Measurements from ENCODE around the gene PCDHGB1. TPM values are rescaled to one million over a fixed set of nuclear protein-coding genes. Genes with fewer than 3 reads are reported as not detected.
"Not testable (repeated sequence)": the region's sequence is repeated elsewhere in the genome, so short reads cannot be mapped to it uniquely, and the experiment has no call there.

Gene PCDHGB1
- total RNA-seq, 1 donor from 2014 or later, result 1.6 TPM

DNA sequence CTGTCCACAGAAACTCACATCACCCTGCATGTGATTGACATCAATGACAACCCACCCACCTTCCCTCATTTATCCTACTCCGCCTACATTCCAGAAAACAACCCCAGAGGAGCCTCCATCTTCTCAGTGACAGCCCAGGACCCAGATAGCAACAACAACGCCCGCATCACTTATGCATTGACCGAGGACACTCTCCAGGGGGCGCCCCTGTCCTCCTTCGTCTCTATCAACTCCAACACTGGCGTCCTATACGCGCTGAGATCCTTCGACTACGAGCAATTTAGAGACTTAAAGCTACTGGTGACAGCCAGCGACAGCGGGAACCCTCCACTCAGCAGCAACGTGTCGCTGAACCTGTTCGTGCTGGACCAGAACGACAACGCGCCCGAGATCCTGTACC lies 4.6 kb upstream of the PCDHGB1 start:
- DNase-seq (ENCODE audit: low read depth in 2 of 2), result no peak

DNA sequence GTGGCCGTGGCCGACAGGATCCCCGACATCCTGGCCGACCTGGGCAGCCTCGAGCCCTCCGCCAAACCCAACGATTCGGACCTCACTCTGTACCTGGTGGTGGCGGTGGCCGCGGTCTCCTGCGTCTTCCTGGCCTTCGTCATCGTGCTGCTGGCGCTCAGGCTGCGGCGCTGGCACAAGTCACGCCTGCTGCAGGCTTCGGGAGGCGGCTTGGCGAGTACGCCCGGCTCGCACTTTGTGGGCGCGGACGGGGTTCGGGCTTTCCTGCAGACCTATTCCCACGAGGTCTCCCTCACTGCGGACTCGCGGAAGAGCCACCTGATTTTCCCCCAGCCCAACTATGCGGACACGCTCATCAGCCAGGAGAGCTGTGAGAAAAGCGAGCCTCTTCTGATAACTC lies 3.9 kb upstream of the PCDHGB1 start:
- not testable (repeated sequence) for DNase-seq (ENCODE audit: low read depth in 2 of 2)

DNA sequence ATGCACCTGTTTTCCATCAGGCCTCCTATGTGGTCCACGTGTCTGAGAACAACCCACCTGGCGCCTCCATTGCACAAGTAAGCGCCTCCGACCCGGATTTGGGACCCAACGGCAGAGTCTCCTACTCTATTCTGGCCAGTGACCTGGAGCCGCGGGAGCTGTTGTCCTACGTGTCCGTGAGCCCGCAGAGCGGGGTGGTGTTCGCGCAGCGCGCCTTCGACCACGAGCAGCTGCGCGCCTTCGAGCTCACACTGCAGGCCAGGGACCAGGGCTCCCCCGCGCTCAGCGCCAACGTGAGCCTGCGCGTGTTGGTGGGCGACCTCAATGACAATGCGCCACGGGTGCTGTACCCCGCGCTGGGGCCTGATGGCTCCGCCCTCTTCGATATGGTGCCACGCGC lies 1.7 kb downstream of the PCDHGB1 start:
- no peak for DNase-seq (ENCODE audit: low read depth in 2 of 2)

- peak; percentile 26 to 32 for DNase-seq (ENCODE audit: low read depth in 2 of 2)
Observed at GRCh38 chr5:141354900-141355469, 5.1 kb downstream of the PCDHGB1 start, which contains the start of gene PCDHGA4. TSS of gene PCDHGA4 (plus strand) at chr5:141355021. CDS start at chr5:141355108, 87 bp downstream.

DNA sequence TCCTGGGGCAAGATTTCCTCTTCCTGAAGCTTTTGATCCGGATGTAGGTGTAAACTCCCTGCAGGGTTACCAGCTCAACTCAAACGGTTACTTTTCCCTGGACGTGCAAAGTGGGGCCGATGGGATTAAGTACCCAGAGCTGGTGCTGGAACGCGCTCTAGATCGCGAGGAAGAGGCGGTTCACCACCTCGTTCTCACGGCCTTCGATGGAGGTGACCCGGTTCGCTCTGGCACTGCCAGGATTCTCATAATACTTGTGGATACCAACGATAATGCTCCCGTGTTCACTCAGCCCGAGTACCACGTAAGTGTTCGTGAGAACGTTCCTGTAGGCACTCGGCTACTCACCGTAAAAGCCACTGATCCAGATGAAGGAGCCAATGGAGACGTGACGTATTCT lies 5.7 kb downstream of the PCDHGB1 start:
- DNase-seq (ENCODE audit: low read depth in 2 of 2), result no peak

- DNase-seq (ENCODE audit: low read depth in 2 of 2), result no peak
Observed at GRCh38 chr5:141356133-141356532, 6.2 kb downstream of the PCDHGB1 start.

DNA sequence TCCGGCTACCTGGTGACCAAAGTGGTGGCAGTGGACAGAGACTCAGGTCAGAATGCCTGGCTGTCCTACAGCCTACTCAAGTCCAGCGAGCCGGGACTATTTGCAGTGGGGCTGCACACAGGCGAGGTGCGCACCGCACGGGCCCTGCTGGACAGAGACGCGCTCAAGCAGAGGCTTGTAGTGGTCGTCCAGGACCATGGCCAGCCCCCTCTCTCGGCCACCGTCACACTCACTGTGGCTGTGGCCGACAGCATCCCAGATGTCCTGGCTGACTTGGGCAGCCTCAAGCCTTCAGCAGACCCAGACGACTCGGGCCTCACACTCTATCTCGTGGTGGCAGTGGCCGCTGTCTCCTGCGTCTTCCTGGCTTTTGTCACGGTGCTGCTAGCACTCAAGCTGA lies 7.1 kb downstream of the PCDHGB1 start:
- DNase-seq (ENCODE audit: low read depth in 2 of 2), result no peak

- DNase-seq (ENCODE audit: low read depth in 2 of 2), result peak; percentile 41 to 63
Observed at GRCh38 chr5:141359790-141360426, 10.0 kb downstream of the PCDHGB1 start, which contains the start of gene PCDHGB2. TSS of gene PCDHGB2 (plus strand) at chr5:141359994. CDS start at chr5:141360136, 142 bp downstream.

- no peak for DNase-seq (ENCODE audit: low read depth in 2 of 2)
Observed at GRCh38 chr5:141360685-141361084, 10.8 kb downstream of the PCDHGB1 start.

GRCh38 chr5:141362719-141363118 lies 12.8 kb downstream of the PCDHGB1 start:
- DNase-seq (ENCODE audit: low read depth in 2 of 2), result no peak

DNA sequence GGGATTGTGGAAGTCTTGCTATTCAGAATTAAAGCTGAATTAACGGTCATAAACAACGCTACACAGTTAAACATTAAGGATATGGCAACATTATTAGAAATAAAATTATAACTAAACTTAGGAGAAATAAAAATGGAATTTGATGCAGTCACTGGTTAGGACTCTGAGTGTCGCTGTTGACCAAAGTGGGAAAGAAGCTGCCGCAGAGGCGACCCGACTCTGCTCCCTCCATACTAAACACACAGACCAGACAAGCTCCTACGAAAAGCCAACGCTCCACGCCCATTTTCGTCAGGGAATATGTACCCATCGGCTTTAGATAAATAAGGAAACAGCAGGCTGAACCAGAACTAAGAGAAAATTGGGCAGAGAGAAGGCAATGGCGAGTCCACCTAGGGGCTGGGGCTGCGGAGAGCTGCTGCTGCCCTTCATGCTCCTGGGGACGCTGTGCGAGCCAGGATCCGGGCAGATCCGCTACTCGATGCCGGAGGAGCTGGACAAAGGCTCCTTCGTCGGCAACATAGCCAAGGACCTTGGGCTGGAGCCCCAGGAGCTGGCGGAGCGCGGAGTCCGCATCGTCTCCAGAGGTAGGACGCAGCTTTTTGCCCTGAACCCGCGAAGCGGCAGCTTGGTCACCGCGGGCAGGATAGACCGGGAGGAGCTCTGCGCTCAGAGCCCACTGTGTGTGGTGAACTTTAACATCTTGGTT lies 14.2 kb downstream of the PCDHGB1 start, which contains the start of gene PCDHGA5:
Gene PCDHGA5, plus strand, starts transcription at position 211 of the 709 bp plus-strand sequence. Its CDS starts 169 bp downstream, at position 380.
- DNase-seq (ENCODE audit: low read depth in 2 of 2), result no peak

DNA sequence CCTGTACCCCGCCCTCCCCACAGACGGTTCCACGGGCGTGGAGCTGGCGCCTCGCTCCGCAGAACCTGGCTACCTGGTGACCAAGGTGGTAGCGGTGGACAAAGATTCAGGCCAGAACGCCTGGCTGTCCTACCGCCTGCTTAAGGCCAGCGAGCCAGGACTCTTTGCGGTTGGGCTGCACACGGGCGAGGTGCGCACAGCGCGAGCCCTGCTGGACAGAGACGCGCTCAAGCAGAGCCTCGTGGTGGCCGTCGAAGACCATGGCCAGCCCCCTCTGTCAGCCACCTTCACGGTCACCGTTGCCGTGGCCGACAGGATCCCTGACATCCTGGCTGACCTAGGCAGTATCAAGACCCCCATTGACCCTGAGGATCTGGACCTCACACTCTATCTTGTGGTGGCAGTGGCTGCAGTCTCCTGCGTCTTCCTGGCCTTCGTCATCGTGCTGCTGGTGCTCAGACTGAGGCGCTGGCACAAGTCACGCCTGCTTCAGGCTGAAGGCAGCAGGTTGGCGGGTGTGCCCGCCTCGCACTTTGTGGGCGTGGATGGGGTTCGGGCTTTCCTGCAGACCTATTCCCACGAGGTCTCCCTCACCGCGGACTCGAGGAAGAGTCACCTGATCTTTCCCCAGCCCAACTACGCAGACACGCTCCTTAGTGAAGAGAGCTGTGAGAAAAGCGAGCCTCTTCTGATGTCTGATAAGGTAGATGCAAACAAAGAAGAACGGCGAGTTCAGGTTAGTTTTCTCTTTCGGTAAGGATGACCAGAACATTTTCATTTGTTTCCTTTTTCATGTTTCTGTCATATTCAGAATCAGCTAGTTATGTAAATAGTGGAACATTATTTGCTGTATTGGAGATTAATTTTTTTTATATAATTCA lies 16.4 kb downstream of the PCDHGB1 start:
- DNase-seq (ENCODE audit: low read depth in 2 of 2), result no peak

- peak; percentile 59 to 84 for DNase-seq (ENCODE audit: low read depth in 2 of 2)
Observed at GRCh38 chr5:141369994-141370848, 20.3 kb downstream of the PCDHGB1 start, which contains the start of gene PCDHGB3. TSS of gene PCDHGB3 (plus strand) at chr5:141370242. CDS start at chr5:141370395, 153 bp downstream.

DNA sequence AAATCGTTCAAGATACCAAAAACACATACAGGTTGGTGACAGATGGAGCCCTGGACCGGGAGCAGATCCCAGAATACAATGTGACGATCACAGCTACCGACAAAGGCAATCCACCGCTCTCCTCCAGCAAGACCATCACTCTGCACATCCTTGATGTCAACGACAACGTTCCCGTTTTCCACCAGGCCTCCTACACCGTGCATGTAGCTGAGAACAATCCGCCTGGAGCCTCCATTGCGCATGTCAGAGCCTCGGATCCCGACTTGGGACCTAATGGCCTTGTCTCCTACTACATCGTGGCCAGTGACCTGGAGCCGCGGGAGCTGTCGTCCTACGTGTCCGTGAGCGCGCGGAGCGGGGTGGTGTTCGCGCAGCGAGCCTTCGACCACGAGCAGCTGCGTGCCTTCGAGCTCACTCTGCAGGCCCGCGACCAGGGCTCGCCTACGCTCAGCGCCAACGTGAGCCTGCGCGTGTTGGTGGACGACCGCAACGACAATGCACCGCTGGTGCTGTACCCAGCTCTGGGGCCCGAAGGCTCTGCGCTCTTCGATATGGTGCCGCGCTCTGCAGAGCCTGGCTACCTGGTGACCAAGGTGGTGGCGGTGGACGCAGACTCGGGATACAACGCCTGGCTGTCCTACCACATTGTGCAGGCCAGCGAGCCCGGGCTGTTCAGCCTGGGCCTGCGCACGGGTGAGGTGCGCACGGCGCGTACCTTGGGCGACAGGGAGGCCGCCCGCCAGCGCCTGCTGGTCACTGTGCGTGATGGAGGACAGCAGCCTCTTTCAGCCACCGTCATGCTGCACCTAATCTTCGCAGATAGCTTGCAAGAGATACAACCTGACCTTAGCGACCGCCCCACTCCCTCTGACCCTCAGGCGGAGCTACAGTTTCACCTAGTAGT lies 21.9 kb downstream of the PCDHGB1 start:
- DNase-seq (ENCODE audit: low read depth in 2 of 2), result no peak

GRCh38 chr5:141373673-141374317 lies 23.9 kb downstream of the PCDHGB1 start, which contains the start of gene PCDHGA6:
TSS of gene PCDHGA6 (plus strand) at chr5:141373891. CDS start at chr5:141374084, 193 bp downstream.
- DNase-seq (ENCODE audit: low read depth in 2 of 2), result peak; percentile 44 to 49

GRCh38 chr5:141374627-141375026 lies 24.7 kb downstream of the PCDHGB1 start:
- DNase-seq (ENCODE audit: low read depth in 2 of 2), result no peak

DNA sequence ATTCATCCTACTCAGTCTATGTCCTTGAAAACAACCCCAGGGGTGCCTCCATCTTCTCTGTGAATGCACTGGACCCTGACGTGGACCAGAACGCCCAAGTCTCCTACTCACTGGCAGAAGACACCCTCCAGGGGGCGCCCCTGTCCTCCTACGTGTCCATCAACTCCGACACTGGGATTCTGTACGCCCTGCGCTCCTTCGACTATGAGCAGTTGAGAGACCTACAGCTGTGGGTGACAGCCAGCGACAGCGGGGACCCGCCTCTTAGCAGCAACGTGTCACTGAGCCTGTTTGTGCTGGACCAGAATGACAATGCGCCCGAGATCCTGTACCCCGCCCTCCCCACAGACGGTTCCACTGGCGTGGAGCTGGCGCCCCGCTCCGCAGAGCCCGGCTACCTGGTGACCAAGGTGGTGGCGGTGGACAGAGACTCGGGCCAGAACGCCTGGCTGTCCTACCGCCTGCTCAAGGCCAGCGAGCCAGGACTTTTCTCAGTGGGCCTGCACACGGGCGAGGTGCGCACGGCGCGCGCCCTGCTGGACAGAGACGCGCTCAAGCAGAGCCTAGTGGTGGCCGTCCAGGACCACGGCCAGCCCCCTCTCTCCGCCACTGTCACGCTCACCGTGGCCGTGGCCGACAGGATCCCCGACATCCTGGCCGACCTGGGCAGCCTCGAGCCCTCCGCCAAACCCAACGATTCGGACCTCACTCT lies 25.7 kb downstream of the PCDHGB1 start:
- not testable (repeated sequence) for DNase-seq (ENCODE audit: low read depth in 2 of 2)

Measured in lung microvascular endothelial cell (primary cell).